Activated T-cell treated with anti-CD3 and anti-CD28 coated beads, Interleukin-2, amount 50 U/mL, for 4 hours (primary cell): ENCODE measurements around the gene UFSP1. TPM values are rescaled to one million over a fixed set of nuclear protein-coding genes. Genes with fewer than 3 reads are reported as not detected.

Source experiments
- total RNA-seq, 3 donors: library from RNA; stranded (reverse); gene quantifications; one replicate each; pipeline ENCODE4 v1.2.1, GENCODE V29; 2021

The UFSP1 gene
- total RNA-seq, 3 donors from 2014 or later: 3.7 to 5.1 (median 4.6) TPM

Other genes starting within 250 kb of the UFSP1 start
- 10 to 100 TPM; 11.8 to 16.1 (median 15.4) TPM for gene TFR2, start 248.2 kb downstream of the UFSP1 start, total RNA-seq
- not detected for gene ACTL6B, start 233.3 kb downstream of the UFSP1 start, total RNA-seq
- gene GNB2, start 216.0 kb downstream of the UFSP1 start, total RNA-seq: 100 to 1,000 TPM; 209 to 231 (median 215) TPM
- 10 to 100 TPM; 56.2 to 88.3 (median 58.0) TPM for gene GIGYF1, start 195.5 kb downstream of the UFSP1 start, total RNA-seq
- gene POP7, start 183.6 kb downstream of the UFSP1 start, total RNA-seq: 100 to 1,000 TPM in 1 of 3 donors, 10 to 100 TPM in 2; 77.3 to 106 (median 85.9) TPM
- gene EPO, start 169.2 kb downstream of the UFSP1 start, total RNA-seq: not detected
- gene ZAN, start 156.1 kb downstream of the UFSP1 start, total RNA-seq: not detected
- 1 to 10 TPM; 1.5 to 3.9 (median 2.6) TPM for gene EPHB4, start 62.2 kb downstream of the UFSP1 start, total RNA-seq
- gene SLC12A9, start 37.0 kb downstream of the UFSP1 start, total RNA-seq: 10 to 100 TPM; 22.9 to 31.7 (median 29.6) TPM
- 10 to 100 TPM; 44.9 to 47.7 (median 45.4) TPM for gene TRIP6, start 22.3 kb downstream of the UFSP1 start, total RNA-seq
- gene SRRT, start 14.6 kb downstream of the UFSP1 start, total RNA-seq: 100 to 1,000 TPM; 406 to 450 (median 436) TPM
- gene ACHE, start 6.2 kb upstream of the UFSP1 start, total RNA-seq: under 1 TPM; 0.32 to 0.54 (median 0.35) TPM
- under 1 TPM in 1 of 3 donors, not detected in 2; 0.16 TPM for gene MUC3A, start 59.8 kb upstream of the UFSP1 start, total RNA-seq
- under 1 TPM; 0.16 to 0.20 (median 0.19) TPM for gene MUC12, start 79.8 kb upstream of the UFSP1 start, total RNA-seq
- gene MUC17, start 130.4 kb upstream of the UFSP1 start, total RNA-seq: not detected
- gene TRIM56, start 195.8 kb upstream of the UFSP1 start, total RNA-seq: 10 to 100 TPM; 23.9 to 26.8 (median 24.2) TPM
- under 1 TPM; 0.18 to 0.46 (median 0.33) TPM for gene SERPINE1, start 237.4 kb upstream of the UFSP1 start, total RNA-seq